Left kidney (tissue), 2 donors: ENCODE measurements around the gene DNAJB8. TPM values are rescaled to one million over a fixed set of nuclear protein-coding genes. Genes with fewer than 3 reads are reported as not detected.

ENCODE experiments used
- DNase-seq: peaks from one replicate; pipeline ENCODE4 v3.0.0-alpha.2; 2013
- polyA plus RNA-seq: library from polyadenylated mRNA; unstranded; fragments of 120-200 nt; gene quantifications from one replicate; pipeline ENCODE4 v1.2.1, GENCODE V29; 2013; ENCODE audit not compliant: insufficient read length

DNAJB8 gene
- polyA plus RNA-seq, 1 donor = not detected

DNA sequence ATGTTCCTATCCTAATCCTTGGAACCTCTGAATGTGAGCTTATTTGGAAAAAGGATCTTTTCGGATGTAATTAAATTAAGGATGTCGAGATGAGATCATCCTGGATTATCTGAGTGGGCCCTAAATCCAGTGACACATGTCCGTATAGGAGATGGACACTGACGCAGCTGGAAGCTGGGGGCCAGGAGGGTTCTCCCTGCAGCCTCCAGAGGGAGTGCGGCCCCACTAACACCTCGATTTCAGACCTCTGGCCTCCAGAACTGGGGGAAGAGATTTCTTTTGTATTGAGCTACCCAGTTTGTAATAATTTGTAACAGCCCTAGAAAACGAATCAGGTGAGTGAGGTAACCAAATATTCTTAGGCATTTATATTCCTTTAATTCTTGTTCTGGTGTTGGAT, 2.5 kb downstream of the DNAJB8 start:
- no peak for DNase-seq

DNA sequence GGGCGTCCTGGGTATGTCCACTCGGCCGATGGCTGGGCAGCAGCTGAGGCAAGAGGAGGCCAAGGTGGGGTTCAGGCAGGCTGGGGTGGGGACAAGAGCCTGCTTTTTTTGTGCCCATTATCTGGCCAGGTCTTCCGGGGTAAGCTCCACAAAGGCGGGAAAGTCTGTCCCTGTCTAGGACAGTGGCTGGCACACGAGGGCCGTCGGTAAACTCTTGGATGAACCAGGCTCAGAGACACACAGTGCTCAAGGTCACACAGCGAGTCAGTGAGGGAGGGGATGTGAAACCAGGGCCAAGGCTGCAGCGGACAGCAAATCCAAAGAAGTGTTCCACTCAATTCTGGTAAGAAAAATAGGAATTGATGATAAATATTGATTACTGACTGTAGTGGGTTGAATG, 2.9 kb downstream of the DNAJB8 start:
- no peak for DNase-seq

DNA sequence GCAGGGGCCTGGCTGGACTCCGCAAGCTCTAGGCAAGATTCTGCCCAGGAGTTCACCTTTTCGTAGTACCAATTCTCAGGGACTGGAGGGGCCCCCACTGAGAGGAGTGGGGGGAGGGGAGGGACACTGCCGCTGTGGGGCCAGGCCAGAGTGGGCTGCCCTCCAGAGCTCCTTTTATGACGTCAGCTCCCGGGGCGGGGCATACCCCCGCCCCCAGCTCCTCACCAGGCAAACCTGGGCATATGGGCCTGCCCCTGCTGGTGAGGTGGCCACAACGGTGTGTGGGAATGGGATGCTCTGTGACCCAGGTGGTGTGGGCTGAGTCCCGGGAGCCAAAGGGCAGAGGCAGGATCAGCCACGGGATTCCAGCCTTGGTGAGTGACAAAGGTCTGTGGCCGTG, 3.3 kb downstream of the DNAJB8 start:
- no peak for DNase-seq

DNA sequence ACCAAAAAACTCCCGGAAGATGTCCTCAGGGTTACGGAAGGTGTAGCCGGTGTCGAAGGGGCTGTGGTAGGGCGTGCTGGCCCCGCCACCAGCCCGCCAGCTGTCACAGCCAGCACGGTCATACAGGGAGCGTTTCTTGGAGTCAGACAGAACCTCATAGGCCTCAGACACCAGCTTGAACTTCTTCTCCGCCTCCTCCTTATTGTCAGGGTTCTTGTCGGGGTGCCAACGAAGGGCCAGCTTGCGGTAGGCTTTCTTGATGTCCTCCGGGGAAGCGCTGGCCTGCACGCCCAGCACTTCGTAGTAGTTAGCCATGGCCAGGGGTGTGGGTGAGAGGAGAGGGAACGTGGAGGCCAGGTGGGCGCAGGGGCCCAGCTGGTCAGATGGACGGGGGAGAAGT, 3.8 kb downstream of the DNAJB8 start:
- DNase-seq = no peak

- DNase-seq = no peak
Observed at GRCh38 chr3:128462341-128462910, 4.3 kb downstream of the DNAJB8 start.

DNA sequence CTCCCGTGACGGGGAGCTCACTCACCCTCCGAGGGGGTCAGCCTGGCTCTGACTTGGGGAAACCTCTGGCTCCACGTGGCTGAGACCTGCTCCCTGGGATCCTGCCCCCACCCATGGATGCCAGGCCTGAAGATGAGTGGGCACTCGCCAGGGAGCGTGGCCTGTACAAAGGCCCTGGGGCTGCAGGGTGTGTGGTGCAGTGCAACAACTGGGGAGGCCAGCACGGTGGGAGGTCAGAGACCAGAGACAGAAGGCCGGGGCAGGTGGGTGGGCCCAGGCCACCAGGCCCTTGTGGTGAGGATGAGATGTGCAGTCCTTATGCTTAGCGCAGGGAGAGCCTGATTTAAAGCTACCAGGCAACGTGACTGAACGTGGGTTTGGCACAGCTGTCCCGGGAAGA, 5.0 kb downstream of the DNAJB8 start:
- no peak for DNase-seq

- no peak for DNase-seq
Observed at GRCh38 chr3:128459461-128459820, 7.2 kb downstream of the DNAJB8 start.

DNA sequence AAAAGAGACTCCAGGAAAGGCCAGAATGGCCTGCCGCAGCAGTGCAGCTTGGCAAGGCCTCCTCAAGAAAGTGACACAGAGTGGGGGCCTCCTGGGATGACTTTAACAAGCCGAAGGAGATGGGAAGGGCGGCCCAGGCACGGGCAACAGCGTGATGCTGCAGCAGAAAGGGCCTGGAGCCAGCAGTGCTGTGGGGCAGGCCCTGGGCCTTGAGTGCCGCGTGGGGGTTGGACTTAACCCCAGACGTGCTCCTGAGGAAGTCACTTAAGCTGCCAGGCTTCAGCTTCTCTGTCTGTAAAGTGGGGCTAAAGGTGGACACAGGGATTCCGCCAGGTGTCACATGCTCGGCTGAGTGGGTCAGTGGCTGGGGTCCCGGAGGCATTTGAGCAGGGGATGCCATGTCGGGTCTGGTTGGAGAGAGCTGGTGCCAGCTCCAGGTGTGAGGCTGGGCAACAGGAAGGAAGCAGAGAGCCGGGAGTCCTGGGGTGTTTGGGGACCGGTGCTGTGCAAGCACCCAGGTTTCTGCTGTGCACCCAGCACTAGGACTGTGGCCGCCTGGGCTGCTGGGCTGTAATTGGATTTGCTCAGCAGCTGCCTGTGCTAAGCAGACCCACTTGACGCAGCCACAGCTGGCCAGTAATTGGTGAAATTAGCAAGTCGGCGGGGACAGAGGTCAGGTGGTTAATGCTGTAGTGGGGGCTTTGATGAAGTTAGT, 7.8 kb downstream of the DNAJB8 start:
- DNase-seq = no peak

GRCh38 chr3:128457937-128458336, 8.8 kb downstream of the DNAJB8 start:
- DNase-seq = no peak

- no peak for DNase-seq
Observed at GRCh38 chr3:128456776-128457715, 9.6 kb downstream of the DNAJB8 start.

DNA sequence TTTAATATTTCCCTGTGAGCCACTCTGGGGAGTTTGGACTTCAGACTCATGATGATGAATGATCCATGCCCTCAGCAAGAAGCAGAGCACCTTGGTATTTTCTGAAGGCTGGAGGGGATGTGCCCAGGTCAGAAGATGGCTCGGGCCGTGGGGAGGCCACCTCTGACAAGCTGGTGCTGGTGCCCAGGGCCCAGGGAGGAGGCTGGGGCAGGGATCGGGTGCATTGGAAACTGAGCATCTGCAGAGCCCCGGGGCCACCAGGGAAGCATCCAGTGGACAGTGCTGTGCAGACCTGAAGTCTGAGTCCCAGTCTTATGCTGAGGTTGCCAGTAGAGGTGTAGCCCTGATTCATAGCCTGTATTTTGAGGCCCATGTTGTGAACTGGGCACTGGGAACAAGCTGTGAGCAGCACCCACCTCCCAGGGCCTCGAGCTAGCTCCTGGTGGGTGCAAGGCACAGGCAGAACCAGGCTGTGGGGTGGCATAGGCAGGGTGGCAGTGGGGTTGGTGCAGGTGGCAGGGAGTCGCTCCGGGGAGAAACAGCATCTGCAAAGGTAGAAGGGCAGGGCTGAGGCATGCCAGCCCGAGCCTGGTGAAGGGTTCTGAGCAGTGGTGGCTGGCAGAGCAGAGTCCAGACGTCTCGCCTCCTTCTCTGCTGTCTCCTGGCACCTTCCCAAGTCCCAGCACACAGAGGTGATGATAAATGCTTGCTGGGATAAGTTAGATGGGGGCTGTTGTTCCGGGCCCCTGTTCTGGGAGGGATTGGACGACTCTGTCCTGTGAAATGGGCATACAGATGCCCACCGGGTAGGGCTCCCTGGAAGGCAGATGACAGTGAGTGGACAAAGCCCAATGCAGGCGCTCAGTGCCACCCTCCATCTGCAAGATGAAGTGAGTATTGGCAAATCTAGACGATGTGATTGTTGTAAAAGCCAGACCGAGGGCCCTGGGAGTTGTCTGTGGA, 10.6 kb downstream of the DNAJB8 start:
- DNase-seq = no peak

GRCh38 chr3:128455116-128455515, 11.6 kb downstream of the DNAJB8 start:
- DNase-seq = no peak

- no peak for DNase-seq
Observed at GRCh38 chr3:128454310-128454618, 12.4 kb downstream of the DNAJB8 start.

- no peak for DNase-seq
Observed at GRCh38 chr3:128453501-128454309, 13.0 kb downstream of the DNAJB8 start.

- DNase-seq = no peak
Observed at GRCh38 chr3:128452678-128453275, 13.9 kb downstream of the DNAJB8 start.

DNA sequence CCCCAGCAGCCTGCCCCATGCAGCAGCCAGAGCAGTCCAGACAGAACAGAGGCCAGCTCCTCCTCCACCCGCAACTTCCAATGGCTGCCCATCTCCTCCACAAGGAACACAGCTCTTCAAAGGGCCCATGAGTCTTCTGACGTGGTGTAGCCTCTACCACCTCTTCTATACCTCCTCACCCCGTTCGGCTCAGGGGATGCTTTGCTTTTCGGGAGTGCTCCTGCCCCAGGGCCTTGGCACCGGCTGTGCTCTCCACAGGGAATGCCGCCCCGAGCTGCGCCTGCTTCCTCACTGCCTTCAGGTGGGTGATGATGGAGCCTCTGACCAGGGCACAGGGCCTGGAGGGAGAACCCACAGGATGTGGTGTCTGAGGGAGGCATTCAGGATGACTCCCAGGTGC, 14.6 kb downstream of the DNAJB8 start:
- no peak for DNase-seq

GRCh38 chr3:128449111-128449638, 17.5 kb downstream of the DNAJB8 start:
- DNase-seq = no peak

- no peak for DNase-seq
Observed at GRCh38 chr3:128448491-128448890, 18.2 kb downstream of the DNAJB8 start.

- DNase-seq = no peak
Observed at GRCh38 chr3:128447561-128448013, 19.1 kb downstream of the DNAJB8 start.

- no peak for DNase-seq
Observed at GRCh38 chr3:128446821-128447220, 19.9 kb downstream of the DNAJB8 start.
